ENCODE data around the gene UNC80. TPM values are rescaled to one million over a fixed set of nuclear protein-coding genes. Genes with fewer than 3 reads are reported as not detected.

Gene UNC80
- total RNA-seq, 1 experiment from 2014 or later = not detected

DNA sequence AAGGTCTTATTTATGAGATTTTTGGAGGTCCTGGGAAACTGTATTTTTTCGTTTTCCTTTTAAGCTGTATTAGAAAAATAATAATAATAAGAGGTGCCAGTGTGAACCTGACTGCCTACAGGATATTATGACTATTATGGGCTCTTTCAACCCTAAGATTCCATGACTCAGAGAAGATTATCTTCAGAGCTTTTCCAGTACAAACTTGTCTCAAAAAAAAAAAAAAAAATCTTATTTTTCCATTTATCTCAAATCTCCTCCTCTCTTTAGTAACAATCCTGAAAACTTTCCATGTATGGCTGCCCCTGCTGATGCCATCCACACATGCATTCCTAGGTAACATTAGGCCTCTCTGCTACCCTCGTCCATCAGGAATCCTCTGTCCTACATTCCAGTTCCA, 194.1 kb downstream of the UNC80 start:
- no peak overlapping the region for H3K9ac ChIP-seq (ENCODE audit: low read length)
- DNase-seq (no peak), ATAC-seq (no peak)
- no peak overlapping the region for H2AFZ ChIP-seq (ENCODE audit: low read length)
- no peaks in the 10 kb centered on the region for H3K79me2 ChIP-seq (ENCODE audit: low read length)
- TF ChIP-seq, protein P1, sequence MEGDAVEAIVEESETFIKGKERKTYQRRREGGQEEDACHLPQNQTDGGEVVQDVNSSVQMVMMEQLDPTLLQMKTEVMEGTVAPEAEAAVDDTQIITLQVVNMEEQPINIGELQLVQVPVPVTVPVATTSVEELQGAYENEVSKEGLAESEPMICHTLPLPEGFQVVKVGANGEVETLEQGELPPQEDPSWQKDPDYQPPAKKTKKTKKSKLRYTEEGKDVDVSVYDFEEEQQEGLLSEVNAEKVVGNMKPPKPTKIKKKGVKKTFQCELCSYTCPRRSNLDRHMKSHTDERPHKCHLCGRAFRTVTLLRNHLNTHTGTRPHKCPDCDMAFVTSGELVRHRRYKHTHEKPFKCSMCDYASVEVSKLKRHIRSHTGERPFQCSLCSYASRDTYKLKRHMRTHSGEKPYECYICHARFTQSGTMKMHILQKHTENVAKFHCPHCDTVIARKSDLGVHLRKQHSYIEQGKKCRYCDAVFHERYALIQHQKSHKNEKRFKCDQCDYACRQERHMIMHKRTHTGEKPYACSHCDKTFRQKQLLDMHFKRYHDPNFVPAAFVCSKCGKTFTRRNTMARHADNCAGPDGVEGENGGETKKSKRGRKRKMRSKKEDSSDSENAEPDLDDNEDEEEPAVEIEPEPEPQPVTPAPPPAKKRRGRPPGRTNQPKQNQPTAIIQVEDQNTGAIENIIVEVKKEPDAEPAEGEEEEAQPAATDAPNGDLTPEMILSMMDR (conservative IDR thresholded peaks at IDR 0.05; ENCODE audit: low read depth, low read length) = no peak
- TF ChIP-seq EZH2 (IDR thresholded peaks at IDR 0.05; ENCODE audit: low read length, unreplicated experiment) = no peak
- no peak for TF ChIP-seq EZH2phosphoT487 (IDR thresholded peaks at IDR 0.05; ENCODE audit: borderline replicate concordance, low read length)
- POLR2A ChIA-PET (ENCODE audit: unreplicated experiment) = no interaction called here
- intact Hi-C loops (cut with micrococcal nuclease) = loop anchor here (10.0 kb wide), 1 partner anchor 1561 kb away; the partner anchor contains the start of gene PTH2R
- H3K9me2 ChIP-seq (replicated peaks; ENCODE audit: low read length) = no peaks in the 10 kb centered on the region
- H3K27ac ChIP-seq (ENCODE audit: low read length) = no peak overlapping the region
- H3K9me3 ChIP-seq (ENCODE audit: low read length) = no peaks in the 10 kb centered on the region
- no peaks in the 10 kb centered on the region for H3K4me1 ChIP-seq (ENCODE audit: insufficient read depth, low read length)
- peaks cover 45% of the 10 kb centered on the region for H3K27me3 ChIP-seq (ENCODE audit: low read length)
- CTCF ChIA-PET = interaction anchor here (0.6 kb wide), 1 partner anchor 674 kb away, joined by 3 read pairs; no protein-coding TSS in a partner anchor
- H3K4me2 ChIP-seq (ENCODE audit: low read length) = no peak overlapping the region
- no TSS peak for BruUV-seq (replicated peaks)
- no peaks in the 10 kb centered on the region for H3F3A ChIP-seq (ENCODE audit: low read length, unreplicated experiment)
- H4K20me1 ChIP-seq (ENCODE audit: low read length) = no peaks in the 10 kb centered on the region
- no peak overlapping the region for H3K4me3 ChIP-seq (ENCODE audit: low read length)
- H3K36me3 ChIP-seq (ENCODE audit: low read depth, low read length) = no peaks in the 10 kb centered on the region

DNA sequence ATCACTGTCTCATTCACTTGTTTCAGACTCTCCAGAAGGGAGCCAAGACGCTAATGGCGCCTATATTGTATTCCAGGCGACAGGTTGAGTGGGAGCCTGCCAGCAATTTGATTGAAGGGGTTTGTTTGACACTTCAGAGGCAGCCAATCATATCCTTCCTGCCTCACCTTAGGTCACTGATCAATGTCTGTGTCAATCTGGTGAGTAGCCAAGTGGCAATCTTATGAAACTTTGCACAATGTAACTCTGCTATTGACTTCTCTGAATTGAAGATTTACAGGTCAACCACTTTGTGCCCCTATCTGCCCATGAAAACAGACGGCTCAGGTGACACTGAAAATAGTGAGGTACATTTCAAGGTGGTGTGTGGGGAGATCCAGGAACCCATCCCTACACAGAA, 198.1 kb downstream of the UNC80 start:
- DNase-seq (no peak), ATAC-seq (no peak)
- Histone ChIP-seq H3F3A (ENCODE audit: low read length, unreplicated experiment) (no peaks in the 10 kb centered on the region), H3K4me1 (ENCODE audit: insufficient read depth, low read length) (no peaks in the 10 kb centered on the region), H3K4me3 (ENCODE audit: low read length) (no peak overlapping the region), H3K9me3 (ENCODE audit: low read length) (no peaks in the 10 kb centered on the region), H3K4me2 (ENCODE audit: low read length) (no peak overlapping the region), H3K9me2 (replicated peaks; ENCODE audit: low read length) (no peaks in the 10 kb centered on the region), H3K27ac (ENCODE audit: low read length) (no peak overlapping the region), H2AFZ (ENCODE audit: low read length) (no peak overlapping the region), H3K9ac (ENCODE audit: low read length) (no peak overlapping the region), H3K79me2 (ENCODE audit: low read length) (no peaks in the 10 kb centered on the region), H3K27me3 (ENCODE audit: low read length) (peaks cover 54% of the 10 kb centered on the region), H4K20me1 (ENCODE audit: low read length) (no peaks in the 10 kb centered on the region), H3K36me3 (ENCODE audit: low read depth, low read length) (no peaks in the 10 kb centered on the region)
- no TSS peak for BruUV-seq (replicated peaks)
- TF ChIP-seq, protein P1 (conservative IDR thresholded peaks at IDR 0.05; ENCODE audit: low read depth, low read length) = no peak
- no peak for TF ChIP-seq EZH2phosphoT487 (IDR thresholded peaks at IDR 0.05; ENCODE audit: borderline replicate concordance, low read length)
- no peak for TF ChIP-seq EZH2 (IDR thresholded peaks at IDR 0.05; ENCODE audit: low read length, unreplicated experiment)
- intact Hi-C loops (cut with micrococcal nuclease) = loop anchor here (10.0 kb wide), 1 partner anchor 1565 kb away; the partner anchor contains the start of gene PTH2R
- POLR2A ChIA-PET (ENCODE audit: unreplicated experiment) = interaction anchor here (0.6 kb wide), 1 partner anchor 321 kb away, joined by 3 read pairs; no protein-coding TSS in a partner anchor
- CTCF ChIA-PET = interaction anchor here (1.1 kb wide), 1 partner anchor 9 kb away, joined by 4 read pairs; no protein-coding TSS in a partner anchor

DNA sequence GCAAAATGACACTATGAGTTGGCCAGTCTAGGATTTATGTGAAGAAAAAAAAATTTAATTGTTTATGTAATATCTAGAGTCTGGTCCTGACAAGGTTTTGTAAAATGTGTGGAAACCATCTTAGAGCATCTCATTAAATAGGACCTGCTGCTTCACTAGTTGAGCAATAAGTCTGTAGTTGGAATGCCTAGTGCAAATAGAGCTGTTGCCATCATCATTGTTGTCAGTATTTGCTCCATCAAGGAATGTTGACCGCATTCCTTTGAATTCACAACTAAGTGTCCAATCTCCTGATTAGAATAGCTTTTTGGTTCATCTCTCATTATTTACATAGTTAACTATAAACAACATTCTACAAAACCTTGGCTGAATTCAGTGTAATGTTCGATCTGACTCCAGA, 198.6 kb downstream of the UNC80 start:
- no peak overlapping the region for H3K4me3 ChIP-seq (ENCODE audit: low read length)

More for the DNA sequence above, 198.6 kb downstream of the UNC80 start:
- no peaks in the 10 kb centered on the region for H3K9me2 ChIP-seq (replicated peaks; ENCODE audit: low read length)
- H3F3A ChIP-seq (ENCODE audit: low read length, unreplicated experiment) = no peaks in the 10 kb centered on the region
- ATAC-seq (no peak), DNase-seq (no peak)
- H3K36me3 ChIP-seq (ENCODE audit: low read depth, low read length) = no peaks in the 10 kb centered on the region
- no peaks in the 10 kb centered on the region for H3K9me3 ChIP-seq (ENCODE audit: low read length)
- peaks cover 54% of the 10 kb centered on the region for H3K27me3 ChIP-seq (ENCODE audit: low read length)
- H3K79me2 ChIP-seq (ENCODE audit: low read length) = no peaks in the 10 kb centered on the region
- BruUV-seq (replicated peaks) = no TSS peak
- H3K9ac ChIP-seq (ENCODE audit: low read length) = no peak overlapping the region
- H3K27ac ChIP-seq (ENCODE audit: low read length) = no peak overlapping the region
- no peaks in the 10 kb centered on the region for H4K20me1 ChIP-seq (ENCODE audit: low read length)
- TF ChIP-seq EZH2phosphoT487 (IDR thresholded peaks at IDR 0.05; ENCODE audit: borderline replicate concordance, low read length) (no peak), EZH2 (IDR thresholded peaks at IDR 0.05; ENCODE audit: low read length, unreplicated experiment) (no peak)
- TF ChIP-seq, protein P1 (conservative IDR thresholded peaks at IDR 0.05; ENCODE audit: low read depth, low read length) = no peak
- ChIA-PET POLR2A (ENCODE audit: unreplicated experiment) (no interaction called here), CTCF (no interaction called here)
- no peak overlapping the region for H3K4me2 ChIP-seq (ENCODE audit: low read length)
- no peaks in the 10 kb centered on the region for H3K4me1 ChIP-seq (ENCODE audit: insufficient read depth, low read length)
- intact Hi-C loops (cut with micrococcal nuclease) = no loop called here
- H2AFZ ChIP-seq (ENCODE audit: low read length) = no peak overlapping the region
